GM18507 (cell line): Measurements from ENCODE around the gene CD59.

Experiments used
- DNase-seq: peaks from one replicate; pipeline ENCODE4 v3.0.0; 2011; ENCODE audit warnings: low read depth; ENCODE audit not compliant: insufficient read length; ENCODE audit errors: extremely low spot score
- FAIRE-seq: peaks from 2 replicates; lab custom pipeline; 2011; peaks lifted over from hg19 to GRCh38; lab: Jason Lieb, UNC

CD59 gene

GRCh38 chr11:33736148-33736812, at the start of gene CD59:
TSS of gene CD59 (minus strand) at chr11:33736423. CDS start at chr11:33722445, 13,978 bp downstream.
- peak; percentile 71 for DNase-seq
- peak; percentile 52 for FAIRE-seq

GRCh38 chr11:33785609-33786008, 49.4 kb upstream of the CD59 start:
- DNase-seq, result no peak
- FAIRE-seq, result no peak

- no peak for FAIRE-seq
Measured at GRCh38 chr11:33779849-33780528, 43.8 kb upstream of the CD59 start.

GRCh38 chr11:33778675-33779074, 42.5 kb upstream of the CD59 start:
- DNase-seq, result no peak
- no peak for FAIRE-seq

More at GRCh38 chr11:33779849-33780528, 43.8 kb upstream of the CD59 start:
- DNase-seq, result no peak

GRCh38 chr11:33777906-33778305, 41.7 kb upstream of the CD59 start:
- FAIRE-seq, result peak; percentile 38
- DNase-seq, result no peak

- DNase-seq (no peak), FAIRE-seq (peak; percentile 63)
Measured at GRCh38 chr11:33775832-33776470, 39.7 kb upstream of the CD59 start.

GRCh38 chr11:33775467-33775807, 39.2 kb upstream of the CD59 start:
- FAIRE-seq (no peak), DNase-seq (no peak)

GRCh38 chr11:33774736-33775466, 38.7 kb upstream of the CD59 start:
- no peak for DNase-seq
- no peak for FAIRE-seq

- DNase-seq, result peak; percentile 92
- peak; percentile 72 for FAIRE-seq
Measured at GRCh38 chr11:33773987-33774735, 37.9 kb upstream of the CD59 start, which contains the start of gene FBXO3. TSS of gene FBXO3 (minus strand) at chr11:33774520. CDS start at chr11:33774497, 23 bp downstream.

GRCh38 chr11:33773404-33773986, 37.3 kb upstream of the CD59 start:
- DNase-seq, result no peak
- no peak for FAIRE-seq

- DNase-seq (no peak), FAIRE-seq (no peak)
Measured at GRCh38 chr11:33772870-33773269, 36.6 kb upstream of the CD59 start.

GRCh38 chr11:33772300-33772699, 36.1 kb upstream of the CD59 start:
- FAIRE-seq, result no peak
- no peak for DNase-seq

- DNase-seq (no peak), FAIRE-seq (no peak)
Measured at GRCh38 chr11:33770236-33770635, 34.0 kb upstream of the CD59 start.

- no peak for FAIRE-seq
Measured at GRCh38 chr11:33769542-33769941, 33.3 kb upstream of the CD59 start.

GRCh38 chr11:33767624-33768023, 31.4 kb upstream of the CD59 start:
- no peak for DNase-seq
- no peak for FAIRE-seq

More at GRCh38 chr11:33769542-33769941, 33.3 kb upstream of the CD59 start:
- no peak for DNase-seq

- DNase-seq, result no peak
- no peak for FAIRE-seq
Measured at GRCh38 chr11:33766085-33766484, 29.9 kb upstream of the CD59 start.

GRCh38 chr11:33761471-33761870, 25.2 kb upstream of the CD59 start:
- peak; percentile 74 for FAIRE-seq
- no peak for DNase-seq

- DNase-seq (no peak), FAIRE-seq (peak; percentile 88)
Measured at GRCh38 chr11:33753304-33753967, 17.2 kb upstream of the CD59 start.
